Left ventricle myocardium inferior (tissue), 1 donor: ENCODE results near the gene PARP16. TPM values are rescaled to one million over a fixed set of nuclear protein-coding genes. Genes with fewer than 3 reads are reported as not detected.
A peak's percentile ranks its signal among the peaks of the same experiment; 100 is the strongest.

Experiments
- DNase-seq: peaks from one replicate; pipeline ENCODE4 v3.0.0-alpha.2; 2020
- H3K27ac ChIP-seq: fragments of 200-600 bp; replicated peaks from 2 replicates; pipeline ENCODE4 v1.8.0; 2021
- H3K27me3 ChIP-seq: fragments of 200-600 bp; 2 replicates; pipeline ENCODE4 v1.8.0; 2021; ENCODE audit warnings: low read depth
- H3K36me3 ChIP-seq: fragments of 200-600 bp; 2 replicates; pipeline ENCODE4 v1.8.0; 2021
- H3K4me1 ChIP-seq: fragments of 200-600 bp; 2 replicates; pipeline ENCODE4 v1.8.0; 2021
- H3K4me3 ChIP-seq: fragments of 200-600 bp; 2 replicates; pipeline ENCODE4 v1.8.0; 2021; ENCODE audit warnings: mild to moderate bottlenecking, moderate library complexity
- H3K9me3 ChIP-seq: fragments of 200-600 bp; replicated peaks from 2 replicates; pipeline ENCODE4 v1.8.0; 2021
- CTCF ChIP-seq: fragments of 200-600 bp; IDR thresholded peaks from 2 replicates; pipeline ENCODE4 v1.8.0; 2021; ENCODE audit warnings: antibody characterized with exemption, mild to moderate bottlenecking, borderline replicate concordance
- intact Hi-C: fragments of 100-400 bp; cut with micrococcal nuclease; formaldehyde crosslinking; loops from one replicate; pipeline ENCODE4 v1.11.0; 2022
- total RNA-seq: library from RNA; stranded (reverse); fragmentation: NEBNext Ultra II Directional; extraction: Animal tissue kit (Norgen Biotek cat#: 25700); gene quantifications from one replicate; pipeline ENCODE4 v1.2.1, GENCODE V29; 2021
- donor health status: DM: no; HTN: yes; CAD: no; lungs with severe emphysema.

The PARP16 gene
- total RNA-seq, 1 donor from 2014 or later, result 4.6 TPM

- intact Hi-C loops, result no loop called here
- no peak for TF ChIP-seq CTCF
- H3K27me3 ChIP-seq, result no peaks in the 10 kb centered on the region
- no peaks in the 10 kb centered on the region for H3K9me3 ChIP-seq
- H3K36me3 ChIP-seq, result no peaks in the 10 kb centered on the region
- H3K4me1 ChIP-seq, result peaks cover 27% of the 10 kb centered on the region
- DNase-seq, result no peak
- no peak overlapping the region for H3K27ac ChIP-seq
- H3K4me3 ChIP-seq, result no peak overlapping the region
These were observed 6.3 kb upstream of the PARP16 start for GRCh38 chr15:65292938-65293518.

GRCh38 chr15:65290228-65290627 is 3.5 kb upstream of the PARP16 start:
- Histone ChIP-seq H3K4me3 (no peak overlapping the region), H3K36me3 (no peaks in the 10 kb centered on the region), H3K27me3 (no peaks in the 10 kb centered on the region), H3K27ac (no peak overlapping the region), H3K9me3 (no peaks in the 10 kb centered on the region), H3K4me1 (peaks cover 15% of the 10 kb centered on the region)
- intact Hi-C loops, result no loop called here
- TF ChIP-seq CTCF, result no peak
- no peak for DNase-seq

GRCh38 chr15:65289261-65289854 is 2.7 kb upstream of the PARP16 start:
- intact Hi-C loops, result no loop called here
- Histone ChIP-seq H3K9me3 (no peaks in the 10 kb centered on the region), H3K27me3 (no peaks in the 10 kb centered on the region), H3K27ac (no peak overlapping the region), H3K4me1 (peaks cover 19% of the 10 kb centered on the region), H3K4me3 (no peak overlapping the region), H3K36me3 (no peaks in the 10 kb centered on the region)
- no peak for TF ChIP-seq CTCF
- DNase-seq, result no peak

GRCh38 chr15:65287520-65287855 is 805 bp upstream of the PARP16 start:
- Histone ChIP-seq H3K36me3 (no peaks in the 10 kb centered on the region), H3K9me3 (no peaks in the 10 kb centered on the region), H3K4me1 (peaks cover 29% of the 10 kb centered on the region), H3K4me3 (peak overlapping the region; percentile 92), H3K27ac (peak overlapping the region; percentile 96), H3K27me3 (no peaks in the 10 kb centered on the region)
- no peak for DNase-seq
- no peak for TF ChIP-seq CTCF
- intact Hi-C loops, result no loop called here

- H3K27ac ChIP-seq, result peak overlapping the region; percentile 96
- intact Hi-C loops, result no loop called here
- H3K9me3 ChIP-seq, result no peaks in the 10 kb centered on the region
- H3K4me3 ChIP-seq, result peak overlapping the region; percentile 92
- H3K4me1 ChIP-seq, result peaks cover 29% of the 10 kb centered on the region
- no peak for DNase-seq
- no peaks in the 10 kb centered on the region for H3K36me3 ChIP-seq
- no peak for TF ChIP-seq CTCF
- H3K27me3 ChIP-seq, result no peaks in the 10 kb centered on the region
These were observed 497 bp downstream of the PARP16 start for GRCh38 chr15:65286069-65286703.
